ENCODE results near the gene ZMIZ2.

ZMIZ2 gene

DNA sequence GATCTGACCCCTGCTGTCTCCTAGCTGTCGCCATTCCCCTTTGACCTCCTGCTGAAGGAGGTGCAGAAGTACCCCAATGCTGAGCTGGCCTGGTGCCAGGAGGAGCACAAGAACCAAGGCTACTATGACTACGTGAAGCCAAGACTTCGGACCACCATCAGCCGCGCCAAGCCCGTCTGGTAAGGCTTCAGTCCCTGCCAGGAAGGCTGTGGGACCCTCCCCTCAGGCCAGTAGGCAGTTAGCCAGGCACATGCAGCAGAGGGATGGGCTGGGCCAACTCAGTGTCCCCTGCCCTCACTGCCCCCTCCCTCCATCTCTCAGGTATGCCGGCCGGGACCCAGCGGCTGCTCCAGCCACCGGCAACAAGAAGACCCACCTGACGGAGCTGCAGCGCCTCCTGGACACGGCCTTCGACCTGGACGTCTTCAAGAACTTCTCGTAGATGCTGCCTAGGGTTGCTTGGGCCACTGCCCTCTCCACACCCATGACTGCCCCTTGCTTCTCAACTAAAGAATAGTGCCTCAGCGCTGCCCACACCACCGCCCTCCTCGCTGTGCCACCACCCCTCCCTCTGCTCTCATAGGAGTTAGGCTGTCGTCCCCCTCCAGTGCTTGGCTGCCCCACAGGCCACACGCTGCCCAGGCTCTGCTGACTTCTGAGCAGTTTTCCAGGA lies 41.0 kb upstream of the ZMIZ2 start:
- TF ChIP-seq TCF12 (IDR thresholded peaks at IDR 0.05; ENCODE audit: low read depth) (no peak), RAD21 (IDR thresholded peaks at IDR 0.05; ENCODE audit: low read depth) (no peak), EGR1 (IDR thresholded peaks at IDR 0.05) (no peak), TEAD4 (IDR thresholded peaks at IDR 0.05) (no peak), EP300 (IDR thresholded peaks at IDR 0.05; ENCODE audit: borderline replicate concordance) (no peak), CEBPB (IDR thresholded peaks at IDR 0.05) (no peak), FOXM1 (IDR thresholded peaks at IDR 0.05; ENCODE audit: borderline replicate concordance, low read depth) (no peak), NFIC (IDR thresholded peaks at IDR 0.05) (no peak)
- TF ChIP-seq, protein P1, sequence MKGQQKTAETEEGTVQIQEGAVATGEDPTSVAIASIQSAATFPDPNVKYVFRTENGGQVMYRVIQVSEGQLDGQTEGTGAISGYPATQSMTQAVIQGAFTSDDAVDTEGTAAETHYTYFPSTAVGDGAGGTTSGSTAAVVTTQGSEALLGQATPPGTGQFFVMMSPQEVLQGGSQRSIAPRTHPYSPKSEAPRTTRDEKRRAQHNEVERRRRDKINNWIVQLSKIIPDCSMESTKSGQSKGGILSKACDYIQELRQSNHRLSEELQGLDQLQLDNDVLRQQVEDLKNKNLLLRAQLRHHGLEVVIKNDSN (IDR thresholded peaks at IDR 0.05): no peak
- TF ChIP-seq, protein P2, sequence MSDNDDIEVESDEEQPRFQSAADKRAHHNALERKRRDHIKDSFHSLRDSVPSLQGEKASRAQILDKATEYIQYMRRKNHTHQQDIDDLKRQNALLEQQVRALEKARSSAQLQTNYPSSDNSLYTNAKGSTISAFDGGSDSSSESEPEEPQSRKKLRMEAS (IDR thresholded peaks at IDR 0.05): no peak
- TF ChIP-seq, protein P3, sequence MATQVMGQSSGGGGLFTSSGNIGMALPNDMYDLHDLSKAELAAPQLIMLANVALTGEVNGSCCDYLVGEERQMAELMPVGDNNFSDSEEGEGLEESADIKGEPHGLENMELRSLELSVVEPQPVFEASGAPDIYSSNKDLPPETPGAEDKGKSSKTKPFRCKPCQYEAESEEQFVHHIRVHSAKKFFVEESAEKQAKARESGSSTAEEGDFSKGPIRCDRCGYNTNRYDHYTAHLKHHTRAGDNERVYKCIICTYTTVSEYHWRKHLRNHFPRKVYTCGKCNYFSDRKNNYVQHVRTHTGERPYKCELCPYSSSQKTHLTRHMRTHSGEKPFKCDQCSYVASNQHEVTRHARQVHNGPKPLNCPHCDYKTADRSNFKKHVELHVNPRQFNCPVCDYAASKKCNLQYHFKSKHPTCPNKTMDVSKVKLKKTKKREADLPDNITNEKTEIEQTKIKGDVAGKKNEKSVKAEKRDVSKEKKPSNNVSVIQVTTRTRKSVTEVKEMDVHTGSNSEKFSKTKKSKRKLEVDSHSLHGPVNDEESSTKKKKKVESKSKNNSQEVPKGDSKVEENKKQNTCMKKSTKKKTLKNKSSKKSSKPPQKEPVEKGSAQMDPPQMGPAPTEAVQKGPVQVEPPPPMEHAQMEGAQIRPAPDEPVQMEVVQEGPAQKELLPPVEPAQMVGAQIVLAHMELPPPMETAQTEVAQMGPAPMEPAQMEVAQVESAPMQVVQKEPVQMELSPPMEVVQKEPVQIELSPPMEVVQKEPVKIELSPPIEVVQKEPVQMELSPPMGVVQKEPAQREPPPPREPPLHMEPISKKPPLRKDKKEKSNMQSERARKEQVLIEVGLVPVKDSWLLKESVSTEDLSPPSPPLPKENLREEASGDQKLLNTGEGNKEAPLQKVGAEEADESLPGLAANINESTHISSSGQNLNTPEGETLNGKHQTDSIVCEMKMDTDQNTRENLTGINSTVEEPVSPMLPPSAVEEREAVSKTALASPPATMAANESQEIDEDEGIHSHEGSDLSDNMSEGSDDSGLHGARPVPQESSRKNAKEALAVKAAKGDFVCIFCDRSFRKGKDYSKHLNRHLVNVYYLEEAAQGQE (IDR thresholded peaks at IDR 0.05; ENCODE audit: low read depth): no peak

DNA sequence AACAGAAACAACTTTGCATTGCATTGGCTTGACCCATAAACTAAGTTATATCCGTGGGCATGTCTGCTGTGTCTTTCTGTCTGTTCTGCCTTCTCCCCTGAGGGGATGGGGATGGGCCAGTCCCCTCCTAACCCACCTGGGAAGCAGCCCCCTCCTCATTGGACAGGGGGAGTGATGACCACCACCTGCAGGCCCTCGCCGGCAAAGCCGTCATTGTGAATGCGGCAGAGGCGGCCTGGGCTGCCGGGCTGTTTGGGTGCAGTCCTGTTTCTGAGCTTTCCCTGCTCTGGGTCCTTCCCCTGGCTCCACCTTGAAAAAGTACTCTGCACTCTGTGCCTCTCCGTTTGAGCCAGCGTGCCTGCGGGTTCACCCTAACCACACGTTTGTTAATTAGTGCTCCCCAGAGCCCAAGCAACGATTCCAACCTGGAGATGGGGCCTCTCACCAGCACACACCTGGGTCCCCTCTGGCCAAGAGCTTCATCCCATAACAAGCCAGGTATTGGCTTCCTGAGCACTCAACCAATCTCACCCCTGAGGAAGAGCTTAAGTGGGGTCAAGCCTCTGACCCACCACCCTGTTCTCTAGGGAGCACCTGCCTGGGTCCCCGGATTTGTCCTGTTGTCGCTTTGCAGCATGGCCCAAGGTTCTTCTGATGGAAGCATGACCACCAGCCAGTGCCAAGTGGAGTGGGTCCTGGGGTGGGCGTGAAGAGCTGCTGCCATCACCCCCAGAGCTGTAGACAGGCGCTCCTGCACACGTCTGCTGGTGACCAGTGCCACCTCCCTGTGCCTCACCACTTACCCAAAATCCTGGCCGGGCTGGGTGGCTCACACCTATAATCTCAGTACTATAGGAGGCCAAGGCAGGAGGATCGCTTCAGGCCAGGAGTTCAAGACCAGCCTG lies 39.4 kb upstream of the ZMIZ2 start:
- TF ChIP-seq CEBPB (IDR thresholded peaks at IDR 0.05) (no peak), EGR1 (IDR thresholded peaks at IDR 0.05) (no peak), EP300 (IDR thresholded peaks at IDR 0.05; ENCODE audit: borderline replicate concordance) (no peak), TAF1 (IDR thresholded peaks at IDR 0.05; ENCODE audit: low read depth) (no peak), TEAD4 (IDR thresholded peaks at IDR 0.05) (no peak), CREB1 (IDR thresholded peaks at IDR 0.05; ENCODE audit: low read depth) (no peak), YY1 (IDR thresholded peaks at IDR 0.05; ENCODE audit: low read depth) (no peak), FOXM1 (IDR thresholded peaks at IDR 0.05; ENCODE audit: borderline replicate concordance, low read depth) (no peak), RAD21 (IDR thresholded peaks at IDR 0.05; ENCODE audit: low read depth) (no peak), TCF12 (IDR thresholded peaks at IDR 0.05; ENCODE audit: low read depth) (no peak), ZBTB7A (IDR thresholded peaks at IDR 0.05; ENCODE audit: low read depth) (no peak), NFIC (IDR thresholded peaks at IDR 0.05) (no peak)
- TF ChIP-seq, protein P2 (IDR thresholded peaks at IDR 0.05): no peak
- TF ChIP-seq, protein P1 (IDR thresholded peaks at IDR 0.05): no peak
- TF ChIP-seq, protein P3 (IDR thresholded peaks at IDR 0.05; ENCODE audit: low read depth): no peak

DNA sequence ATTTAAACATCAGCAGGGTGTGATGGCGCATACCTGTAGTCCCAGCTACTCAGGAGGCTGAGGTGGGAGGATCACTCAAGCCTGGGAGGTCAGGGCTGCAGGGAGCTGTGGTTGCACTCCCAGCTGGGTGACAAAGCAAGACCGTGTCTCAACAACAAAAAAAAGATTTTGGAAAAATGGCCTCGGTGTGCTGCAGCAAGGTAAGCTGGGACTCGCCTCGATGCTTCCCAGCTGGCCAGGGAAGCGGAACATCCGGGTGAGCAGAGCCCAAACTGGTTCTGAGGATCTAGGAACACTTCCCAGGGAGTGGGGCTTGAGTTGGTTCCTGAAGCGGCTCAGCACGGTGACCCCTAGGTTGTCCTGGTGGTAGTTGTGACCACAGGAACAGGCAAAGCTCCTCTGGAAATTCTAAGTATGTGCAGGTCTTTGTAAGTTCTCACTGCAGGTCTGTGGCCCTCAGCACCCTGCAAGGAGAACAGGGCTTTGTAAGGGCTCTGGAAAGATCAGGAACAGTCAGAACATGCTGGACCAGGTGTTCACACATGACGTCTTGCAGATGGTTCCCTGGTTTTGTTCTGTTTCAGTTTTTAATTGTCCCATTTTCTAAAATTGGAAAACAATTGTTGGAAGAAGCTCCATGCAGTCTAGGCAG lies 38.6 kb upstream of the ZMIZ2 start:
- TF ChIP-seq EGR1 (IDR thresholded peaks at IDR 0.05): no peak
- TF ChIP-seq, protein P3 (IDR thresholded peaks at IDR 0.05; ENCODE audit: low read depth): no peak

DNA sequence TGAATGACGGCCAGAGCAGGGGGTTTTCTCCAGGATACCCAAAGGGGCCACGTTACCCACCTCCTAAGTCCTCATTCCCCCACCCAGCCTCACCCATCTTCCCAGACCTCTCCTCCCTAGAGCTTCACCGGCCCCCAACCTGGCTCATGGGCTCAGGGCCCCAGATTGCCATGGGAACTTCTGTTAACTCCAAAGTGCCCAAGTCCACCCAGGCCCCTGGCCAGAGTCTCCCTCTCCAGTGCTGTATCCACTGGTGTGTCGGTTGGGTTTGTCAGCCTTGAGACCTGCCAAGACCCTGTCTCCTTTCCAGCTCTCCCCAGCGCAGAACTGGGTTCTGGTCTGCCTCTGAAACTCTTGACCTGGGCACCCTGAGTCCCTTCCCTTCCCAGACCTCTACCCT lies 37.1 kb upstream of the ZMIZ2 start:
- TF ChIP-seq, protein P3 (IDR thresholded peaks at IDR 0.05; ENCODE audit: low read depth): no peak
